Measurements from ENCODE around the gene PRR5L.

DNA sequence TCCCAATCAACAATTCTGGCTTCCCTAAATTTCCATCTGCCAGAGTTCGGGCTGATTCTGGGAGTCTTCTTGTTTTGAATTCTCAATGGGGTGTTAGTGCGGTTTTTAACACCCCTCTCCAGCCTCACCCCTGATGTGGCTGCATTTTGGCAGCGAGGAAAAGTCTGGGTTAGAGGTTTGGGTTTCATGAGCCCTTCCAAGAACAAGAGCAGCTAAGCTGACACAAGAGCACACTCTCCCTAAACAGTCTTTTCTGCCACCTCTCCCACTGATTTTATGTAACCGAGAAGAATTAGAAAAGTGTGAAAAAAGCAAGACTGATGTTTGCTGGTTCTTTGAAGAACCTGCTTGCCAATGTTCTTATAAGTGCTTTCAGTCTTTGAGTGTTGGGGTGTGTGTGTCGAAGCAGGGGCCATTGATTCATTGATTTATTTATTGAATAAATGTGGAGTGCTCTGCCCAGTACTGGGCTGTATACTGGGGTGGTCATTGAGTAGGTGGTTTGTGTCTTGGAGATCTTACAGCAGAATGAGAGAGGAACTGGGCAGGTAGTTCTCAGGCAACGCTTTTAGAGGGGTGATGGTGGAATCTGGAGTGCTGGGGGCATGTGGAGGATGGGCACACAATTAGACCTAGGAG is 112.5 kb downstream of the PRR5L start:
- no peak for TF ChIP-seq CTCF (optimal IDR thresholded peaks at IDR 0.05 in 1 of 3, IDR thresholded peaks at IDR 0.05 in 1 of 3, conservative IDR thresholded peaks at IDR 0.05 in 1 of 3; ENCODE audit: extremely low read depth in 1 of 3, insufficient read depth in 2 of 3, low read length in 3 of 3)
- no peak for TF ChIP-seq EZH2 (IDR thresholded peaks at IDR 0.05; ENCODE audit: low read length)
